ENCODE results near the gene PPP1R12C. TPM values are rescaled to one million over a fixed set of nuclear protein-coding genes. Genes with fewer than 3 reads are reported as not detected.

The PPP1R12C gene
- total RNA-seq, 1 experiment from 2014 or later = 110 TPM

DNA sequence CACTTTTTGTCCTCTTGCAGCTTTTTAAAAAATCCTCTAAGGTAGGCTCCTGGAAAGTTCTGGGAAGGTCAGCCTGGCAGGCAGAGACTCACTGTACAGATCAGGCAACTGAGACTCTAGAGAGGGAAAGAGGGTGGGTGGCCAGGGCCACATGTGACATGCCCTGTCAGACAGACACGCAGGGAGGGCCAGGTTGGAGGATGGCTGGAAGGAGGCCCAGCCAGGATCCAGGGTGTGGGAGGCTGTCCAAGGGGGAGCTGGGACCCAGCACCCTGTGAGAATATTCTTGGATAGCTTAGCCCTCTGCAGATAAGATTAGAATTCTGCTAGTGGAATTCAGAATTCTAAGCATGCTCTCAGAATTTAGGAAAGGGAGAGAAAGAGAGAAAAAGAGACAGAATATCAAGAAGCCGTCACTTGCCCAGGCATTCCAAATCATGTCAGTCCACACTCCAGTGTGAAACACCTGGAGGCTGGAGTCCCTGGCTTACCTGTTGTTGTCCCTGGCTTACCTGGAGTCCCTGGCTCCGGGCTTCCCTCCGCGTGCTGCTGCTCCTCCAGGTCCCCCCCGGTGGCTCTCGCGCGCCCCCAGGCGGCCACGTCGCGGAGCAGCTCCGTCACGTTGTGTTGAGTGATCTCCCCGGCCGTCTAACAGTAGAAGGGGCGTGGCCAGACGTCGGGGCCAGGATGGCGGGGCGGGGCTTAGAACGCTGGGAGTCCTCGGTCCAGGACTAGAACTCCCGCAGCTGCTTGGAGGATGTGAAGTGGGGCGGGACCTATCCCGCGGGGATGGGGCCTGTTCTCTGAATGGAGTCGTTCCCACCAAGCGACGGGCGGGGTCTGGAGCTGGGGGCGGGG lies 42.9 kb upstream of the PPP1R12C start:
- no peaks in the 10 kb centered on the region for H4K20me1 ChIP-seq (ENCODE audit: insufficient read depth)
- peak overlapping the region; percentile 40 for H3K4me2 ChIP-seq
- no peaks in the 10 kb centered on the region for H3K79me2 ChIP-seq (ENCODE audit: low read depth)
- H3K27me3 ChIP-seq (ENCODE audit: insufficient read depth, low read depth) = no peaks in the 10 kb centered on the region
- H3K36me3 ChIP-seq (ENCODE audit: low read depth) = no peaks in the 10 kb centered on the region
- peaks cover 21% of the 10 kb centered on the region for H3K4me1 ChIP-seq (replicated peaks; ENCODE audit: insufficient read depth)
- intact Hi-C loops (cut with micrococcal nuclease; ENCODE audit: unreplicated experiment) = loop anchor here (1.0 to 10.0 kb wide), 4 partner anchors 14 to 486 kb away; partner anchors contain the start of genes RPL28 and TMEM238
- peak; percentile 89 to 98 for DNase-seq
- no peaks in the 10 kb centered on the region for H3K9me3 ChIP-seq (ENCODE audit: insufficient read depth, low read depth)
- TF ChIP-seq, protein P1, sequence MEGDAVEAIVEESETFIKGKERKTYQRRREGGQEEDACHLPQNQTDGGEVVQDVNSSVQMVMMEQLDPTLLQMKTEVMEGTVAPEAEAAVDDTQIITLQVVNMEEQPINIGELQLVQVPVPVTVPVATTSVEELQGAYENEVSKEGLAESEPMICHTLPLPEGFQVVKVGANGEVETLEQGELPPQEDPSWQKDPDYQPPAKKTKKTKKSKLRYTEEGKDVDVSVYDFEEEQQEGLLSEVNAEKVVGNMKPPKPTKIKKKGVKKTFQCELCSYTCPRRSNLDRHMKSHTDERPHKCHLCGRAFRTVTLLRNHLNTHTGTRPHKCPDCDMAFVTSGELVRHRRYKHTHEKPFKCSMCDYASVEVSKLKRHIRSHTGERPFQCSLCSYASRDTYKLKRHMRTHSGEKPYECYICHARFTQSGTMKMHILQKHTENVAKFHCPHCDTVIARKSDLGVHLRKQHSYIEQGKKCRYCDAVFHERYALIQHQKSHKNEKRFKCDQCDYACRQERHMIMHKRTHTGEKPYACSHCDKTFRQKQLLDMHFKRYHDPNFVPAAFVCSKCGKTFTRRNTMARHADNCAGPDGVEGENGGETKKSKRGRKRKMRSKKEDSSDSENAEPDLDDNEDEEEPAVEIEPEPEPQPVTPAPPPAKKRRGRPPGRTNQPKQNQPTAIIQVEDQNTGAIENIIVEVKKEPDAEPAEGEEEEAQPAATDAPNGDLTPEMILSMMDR (conservative IDR thresholded peaks at IDR 0.05) = peak; percentile 98
- TF ChIP-seq EZH2 (IDR thresholded peaks at IDR 0.05; ENCODE audit: low read depth) = no peak
- H2AFZ ChIP-seq = no peak overlapping the region
- H3K4me3 ChIP-seq = no peak overlapping the region
- H3K9me2 ChIP-seq (ENCODE audit: insufficient read depth) = no peaks in the 10 kb centered on the region
- no peak overlapping the region for H3K27ac ChIP-seq
- peaks cover 34% of the 10 kb centered on the region for H3F3A ChIP-seq (ENCODE audit: insufficient read depth, low read depth)
- POLR2A ChIA-PET (ENCODE audit: unreplicated experiment) = interaction anchor here (0.5 to 0.8 kb wide), 2 partner anchors 9 to 14 kb away, joined by 3 to 4 read pairs; no protein-coding TSS in a partner anchor
- CTCF ChIA-PET = interaction anchor here (0.6 to 3.5 kb wide), 12 partner anchors 14 to 1243 kb away, joined by 3 to 47 read pairs (median 4); partner anchors contain the start of gene TMEM238
- BruUV-seq (replicated peaks) = no TSS peak

DNA sequence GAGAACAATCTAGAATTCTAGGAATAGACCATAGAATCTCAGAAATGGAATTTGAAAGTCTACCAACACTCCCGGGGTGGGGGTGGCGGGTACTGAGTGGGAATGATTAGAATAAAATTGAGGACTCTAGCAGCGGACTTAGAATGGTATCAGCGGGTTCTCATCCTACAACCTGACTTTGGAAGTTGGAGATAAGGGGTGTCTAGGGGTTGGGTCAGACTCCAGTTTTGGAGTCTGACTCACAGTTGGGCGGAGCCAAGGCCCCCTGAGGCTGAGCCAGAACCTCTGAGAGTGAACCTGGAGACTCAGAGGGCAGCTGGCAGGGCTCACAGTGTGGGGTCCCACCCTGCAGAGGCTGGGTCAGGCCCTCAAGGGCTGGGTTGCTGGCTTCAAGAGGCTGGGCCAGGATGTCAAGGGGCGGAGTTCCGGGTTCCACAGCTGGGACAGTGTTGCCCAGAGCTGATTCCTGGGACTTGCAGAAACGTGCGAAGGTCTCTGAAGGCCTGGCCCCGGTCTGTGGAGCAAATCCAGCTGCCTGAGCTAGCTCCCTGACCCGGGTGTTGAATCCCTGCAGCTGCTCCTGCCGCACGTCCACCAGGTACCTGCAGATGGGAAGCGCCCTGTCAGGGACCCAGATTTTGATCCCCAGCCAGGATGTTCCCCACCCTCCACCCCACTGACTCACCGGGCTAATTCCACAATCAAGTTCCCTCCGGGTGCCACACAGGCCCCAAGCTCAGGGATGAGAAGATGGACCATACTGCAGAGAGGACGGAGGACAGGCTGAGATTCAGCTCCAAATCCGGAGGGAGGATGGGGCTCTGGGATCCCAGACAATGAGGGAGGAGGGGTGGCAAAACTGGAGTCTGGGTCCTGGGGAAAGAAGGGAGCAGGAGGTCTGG lies 41.7 kb upstream of the PPP1R12C start:
- Histone ChIP-seq H3K4me3 (no peak overlapping the region), H3K27me3 (ENCODE audit: insufficient read depth, low read depth) (no peaks in the 10 kb centered on the region), H3K4me2 (peak overlapping the region; percentile 40), H2AFZ (no peak overlapping the region), H3K9me3 (ENCODE audit: insufficient read depth, low read depth) (no peaks in the 10 kb centered on the region), H4K20me1 (ENCODE audit: insufficient read depth) (no peaks in the 10 kb centered on the region), H3K9me2 (ENCODE audit: insufficient read depth) (no peaks in the 10 kb centered on the region), H3K79me2 (ENCODE audit: low read depth) (no peaks in the 10 kb centered on the region), H3K27ac (no peak overlapping the region), H3K36me3 (ENCODE audit: low read depth) (no peaks in the 10 kb centered on the region), H3F3A (ENCODE audit: insufficient read depth, low read depth) (peaks cover 37% of the 10 kb centered on the region), H3K4me1 (replicated peaks; ENCODE audit: insufficient read depth) (peaks cover 19% of the 10 kb centered on the region)
- TSS peak; percentile 31 for BruUV-seq (replicated peaks)
- ChIA-PET CTCF (interaction anchor here (0.6 to 3.5 kb wide), 7 partner anchors 10 to 740 kb away, joined by 3 to 47 read pairs (median 7); partner anchors contain the start of gene TNNT1), POLR2A (ENCODE audit: unreplicated experiment) (interaction anchor here (0.6 to 0.8 kb wide), 3 partner anchors 12 to 447 kb away, joined by 3 to 13 read pairs (median 3); no protein-coding TSS in a partner anchor)
- TF ChIP-seq, protein P1 (conservative IDR thresholded peaks at IDR 0.05) = no peak
- no peak for TF ChIP-seq EZH2 (IDR thresholded peaks at IDR 0.05; ENCODE audit: low read depth)
- intact Hi-C loops (cut with micrococcal nuclease; ENCODE audit: unreplicated experiment) = no loop called here
- DNase-seq = peak in 1 of 2 experiments; percentile 85

DNA sequence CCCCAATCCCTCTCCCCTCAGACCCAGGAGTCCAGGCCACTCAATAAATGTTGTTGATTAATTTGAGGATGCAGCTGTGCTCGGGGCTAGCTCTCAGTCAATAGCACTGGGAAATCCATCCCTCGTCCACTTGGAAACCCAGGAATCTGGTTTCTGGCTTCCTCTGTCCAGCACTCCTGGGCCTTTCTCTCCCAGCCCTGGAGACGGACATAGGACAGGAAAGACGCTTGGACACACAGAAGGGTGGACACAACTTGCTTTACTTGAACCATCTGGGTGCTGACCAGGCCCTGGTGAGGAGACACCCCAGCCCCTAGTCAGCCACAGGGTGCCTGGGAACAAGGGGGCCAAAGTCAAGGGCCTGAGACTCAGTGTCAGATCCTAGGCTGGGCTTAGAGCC lies 41.0 kb upstream of the PPP1R12C start:
- POLR2A ChIA-PET (ENCODE audit: unreplicated experiment) = interaction anchor here (0.6 kb wide), 1 partner anchor 15 kb away, joined by 13 read pairs; no protein-coding TSS in a partner anchor
- no peak overlapping the region for H3K27ac ChIP-seq
- no TSS peak for BruUV-seq (replicated peaks)

More for the DNA sequence above, 41.0 kb upstream of the PPP1R12C start:
- H3K9me3 ChIP-seq (ENCODE audit: insufficient read depth, low read depth) = no peaks in the 10 kb centered on the region
- no peaks in the 10 kb centered on the region for H3K36me3 ChIP-seq (ENCODE audit: low read depth)
- DNase-seq = no peak
- H2AFZ ChIP-seq = no peak overlapping the region
- H3K79me2 ChIP-seq (ENCODE audit: low read depth) = no peaks in the 10 kb centered on the region
- no peaks in the 10 kb centered on the region for H3K9me2 ChIP-seq (ENCODE audit: insufficient read depth)
- CTCF ChIA-PET = interaction anchor here (0.9 to 3.5 kb wide), 2 partner anchors 9 to 12 kb away, joined by 3 to 47 read pairs; partner anchors contain the start of gene TNNT1
- peaks cover 19% of the 10 kb centered on the region for H3K4me1 ChIP-seq (replicated peaks; ENCODE audit: insufficient read depth)
- H3K4me2 ChIP-seq = peak overlapping the region; percentile 40
- no peak overlapping the region for H3K4me3 ChIP-seq
- peaks cover 33% of the 10 kb centered on the region for H3F3A ChIP-seq (ENCODE audit: insufficient read depth, low read depth)
- H4K20me1 ChIP-seq (ENCODE audit: insufficient read depth) = no peaks in the 10 kb centered on the region
- intact Hi-C loops (cut with micrococcal nuclease; ENCODE audit: unreplicated experiment) = no loop called here
- TF ChIP-seq EZH2 (IDR thresholded peaks at IDR 0.05; ENCODE audit: low read depth) = no peak
- TF ChIP-seq, protein P1 (conservative IDR thresholded peaks at IDR 0.05) = no peak
- no peaks in the 10 kb centered on the region for H3K27me3 ChIP-seq (ENCODE audit: insufficient read depth, low read depth)

All from PC-9 (cell line).